K562 (cell line): ENCODE results near the gene TYW1. TPM values are rescaled to one million over a fixed set of nuclear protein-coding genes. Genes with fewer than 3 reads are reported as not detected.

Experiments
- CLOCK ChIP-seq: fragments of 250-450 bp; sonication (Bioruptor Pico); IDR thresholded peaks from 2 replicates; pipeline ENCODE4 v1.4.0; 2020; ENCODE audit warnings: mild to moderate bottlenecking, moderate library complexity, borderline replicate concordance
- EWSR1 ChIP-seq: fragments of 450-650 bp; IDR thresholded peaks from 2 replicates; pipeline ENCODE4 v1.6.1; 2018; ENCODE audit warnings: borderline replicate concordance, mild to moderate bottlenecking, low read depth, moderate library complexity; ENCODE audit not compliant: partially characterized antibody
- FOXM1 ChIP-seq, 2 experiments: fragments of 450-650 bp in 1 of 2; sonication (generic) in 1 of 2; formaldehyde crosslinking in 1 of 2; IDR thresholded peaks; 2 replicates each; pipeline versions ENCODE4 v1.6.1 to v1.9.0; 2017 to 2022; ENCODE audit warnings: low read depth in 2 of 2, mild to moderate bottlenecking in 2 of 2, missing genetic modification reagents in 1 of 2, moderate library complexity in 1 of 2
- JUND ChIP-seq, 2 experiments: IDR thresholded peaks; 2 replicates in 1 of 2; 3 replicates in 1 of 2; pipeline ENCODE4 v1.6.1; 2011; ENCODE audit warnings: borderline replicate concordance in 2 of 2, low read depth in 2 of 2, low read length in 2 of 2, improper control_type of control experiment in 1 of 2, missing biosample characterization in 1 of 2, missing genetic modification characterization in 1 of 2, missing genetic modification reagents in 1 of 2
- PTRF ChIP-seq: fragments of 450-650 bp; IDR thresholded peaks from 2 replicates; pipeline ENCODE4 v1.6.1; 2016; ENCODE audit warnings: mild to moderate bottlenecking, missing genetic modification characterization, missing compliant biosample characterization
- SIN3A ChIP-seq, 2 experiments: fragments of 150-350 bp in 1 of 2; IDR thresholded peaks; 2 replicates each; pipeline ENCODE4 v1.6.1; 2011 to 2016; ENCODE audit warnings: borderline replicate concordance in 2 of 2, low read depth in 2 of 2, low read length in 2 of 2, mild to moderate bottlenecking in 2 of 2, moderate library complexity in 2 of 2; ENCODE audit not compliant: control insufficient read depth in 1 of 2
- SIN3B ChIP-seq: fragments of 450-650 bp; IDR thresholded peaks from 2 replicates; pipeline ENCODE4 v1.6.1; 2017; ENCODE audit warnings: low read depth, mild to moderate bottlenecking, moderate library complexity
- STAG1 ChIP-seq: sonication (generic); formaldehyde crosslinking; IDR thresholded peaks from 2 replicates; pipeline ENCODE4 v1.5.0; 2020; ENCODE audit warnings: missing genetic modification reagents, borderline replicate concordance
- XRCC5 ChIP-seq: fragments of 200-400 bp; formaldehyde crosslinking; IDR thresholded peaks from 2 replicates; pipeline ENCODE4 v1.6.1; 2017; ENCODE audit warnings: low read depth, mild to moderate bottlenecking, low read length
- ZNF23 ChIP-seq: fragments of 250-450 bp; sonication (Bioruptor Pico); IDR thresholded peaks from 2 replicates; pipeline ENCODE4 v1.4.0; 2020; ENCODE audit warnings: mild to moderate bottlenecking
- ZNF583 ChIP-seq: fragments of 250-450 bp; sonication (Bioruptor Pico); IDR thresholded peaks from 2 replicates; pipeline ENCODE4 v1.4.0; 2020
- ZNF79 ChIP-seq: fragments of 250-450 bp; sonication (Bioruptor Pico); IDR thresholded peaks from 2 replicates; pipeline ENCODE4 v1.4.0; 2020; ENCODE audit warnings: low read depth, mild to moderate bottlenecking, moderate library complexity
- polyA plus RNA-seq, 8 experiments: library from polyadenylated mRNA; depleted of rRNA in 4 of 8; stranded (reverse) in 5 of 8; unstranded in 3 of 8; fragments of >200 nt; fragmentation: Nextera tagmentation in 2 of 8; fragmentation: Illumina TruSeq in 1 of 8; extraction: Ambion mirVana in 2 of 8; extraction: Trizol in 1 of 8; gene quantifications; 2 replicates each; pipeline versions ENCODE4 v1.2.1 to v1.2.3, GENCODE V29; 2011 to 2014; ENCODE audit warnings: inconsistent platforms in 1 of 8, missing spikeins in 1 of 8
- total RNA-seq, 7 experiments: library from RNA; depleted of rRNA in 6 of 7; stranded (reverse); fragments of >200 nt in 6 of 7; fragmentation: Illumina TruSeq in 2 of 7; extraction: Trizol in 2 of 7; gene quantifications; 2 replicates each; pipeline versions ENCODE4 v1.2.1 to v1.2.3, GENCODE V29; 2011 to 2021; ENCODE audit warnings: low replicate concordance in 1 of 7
- TF ChIP-seq, protein P1 (sequence below), 2 experiments: fragments of 450-650 bp; IDR thresholded peaks; 2 replicates each; pipeline ENCODE4 v1.6.1; 2016; ENCODE audit warnings: mild to moderate bottlenecking in 2 of 2, borderline replicate concordance in 1 of 2, low read depth in 1 of 2, moderate library complexity in 1 of 2

Gene TYW1
- total and polyA plus RNA-seq, 9 of the 15 experiments (the other 6 are each of a cell fraction or from before 2014, with no cell fraction given) = 17.4 to 32.0 (median 26.2) TPM

GRCh38 chr7:67019562-67020390, 23.1 kb downstream of the TYW1 start (continued):
- TF ChIP-seq, protein P1, sequence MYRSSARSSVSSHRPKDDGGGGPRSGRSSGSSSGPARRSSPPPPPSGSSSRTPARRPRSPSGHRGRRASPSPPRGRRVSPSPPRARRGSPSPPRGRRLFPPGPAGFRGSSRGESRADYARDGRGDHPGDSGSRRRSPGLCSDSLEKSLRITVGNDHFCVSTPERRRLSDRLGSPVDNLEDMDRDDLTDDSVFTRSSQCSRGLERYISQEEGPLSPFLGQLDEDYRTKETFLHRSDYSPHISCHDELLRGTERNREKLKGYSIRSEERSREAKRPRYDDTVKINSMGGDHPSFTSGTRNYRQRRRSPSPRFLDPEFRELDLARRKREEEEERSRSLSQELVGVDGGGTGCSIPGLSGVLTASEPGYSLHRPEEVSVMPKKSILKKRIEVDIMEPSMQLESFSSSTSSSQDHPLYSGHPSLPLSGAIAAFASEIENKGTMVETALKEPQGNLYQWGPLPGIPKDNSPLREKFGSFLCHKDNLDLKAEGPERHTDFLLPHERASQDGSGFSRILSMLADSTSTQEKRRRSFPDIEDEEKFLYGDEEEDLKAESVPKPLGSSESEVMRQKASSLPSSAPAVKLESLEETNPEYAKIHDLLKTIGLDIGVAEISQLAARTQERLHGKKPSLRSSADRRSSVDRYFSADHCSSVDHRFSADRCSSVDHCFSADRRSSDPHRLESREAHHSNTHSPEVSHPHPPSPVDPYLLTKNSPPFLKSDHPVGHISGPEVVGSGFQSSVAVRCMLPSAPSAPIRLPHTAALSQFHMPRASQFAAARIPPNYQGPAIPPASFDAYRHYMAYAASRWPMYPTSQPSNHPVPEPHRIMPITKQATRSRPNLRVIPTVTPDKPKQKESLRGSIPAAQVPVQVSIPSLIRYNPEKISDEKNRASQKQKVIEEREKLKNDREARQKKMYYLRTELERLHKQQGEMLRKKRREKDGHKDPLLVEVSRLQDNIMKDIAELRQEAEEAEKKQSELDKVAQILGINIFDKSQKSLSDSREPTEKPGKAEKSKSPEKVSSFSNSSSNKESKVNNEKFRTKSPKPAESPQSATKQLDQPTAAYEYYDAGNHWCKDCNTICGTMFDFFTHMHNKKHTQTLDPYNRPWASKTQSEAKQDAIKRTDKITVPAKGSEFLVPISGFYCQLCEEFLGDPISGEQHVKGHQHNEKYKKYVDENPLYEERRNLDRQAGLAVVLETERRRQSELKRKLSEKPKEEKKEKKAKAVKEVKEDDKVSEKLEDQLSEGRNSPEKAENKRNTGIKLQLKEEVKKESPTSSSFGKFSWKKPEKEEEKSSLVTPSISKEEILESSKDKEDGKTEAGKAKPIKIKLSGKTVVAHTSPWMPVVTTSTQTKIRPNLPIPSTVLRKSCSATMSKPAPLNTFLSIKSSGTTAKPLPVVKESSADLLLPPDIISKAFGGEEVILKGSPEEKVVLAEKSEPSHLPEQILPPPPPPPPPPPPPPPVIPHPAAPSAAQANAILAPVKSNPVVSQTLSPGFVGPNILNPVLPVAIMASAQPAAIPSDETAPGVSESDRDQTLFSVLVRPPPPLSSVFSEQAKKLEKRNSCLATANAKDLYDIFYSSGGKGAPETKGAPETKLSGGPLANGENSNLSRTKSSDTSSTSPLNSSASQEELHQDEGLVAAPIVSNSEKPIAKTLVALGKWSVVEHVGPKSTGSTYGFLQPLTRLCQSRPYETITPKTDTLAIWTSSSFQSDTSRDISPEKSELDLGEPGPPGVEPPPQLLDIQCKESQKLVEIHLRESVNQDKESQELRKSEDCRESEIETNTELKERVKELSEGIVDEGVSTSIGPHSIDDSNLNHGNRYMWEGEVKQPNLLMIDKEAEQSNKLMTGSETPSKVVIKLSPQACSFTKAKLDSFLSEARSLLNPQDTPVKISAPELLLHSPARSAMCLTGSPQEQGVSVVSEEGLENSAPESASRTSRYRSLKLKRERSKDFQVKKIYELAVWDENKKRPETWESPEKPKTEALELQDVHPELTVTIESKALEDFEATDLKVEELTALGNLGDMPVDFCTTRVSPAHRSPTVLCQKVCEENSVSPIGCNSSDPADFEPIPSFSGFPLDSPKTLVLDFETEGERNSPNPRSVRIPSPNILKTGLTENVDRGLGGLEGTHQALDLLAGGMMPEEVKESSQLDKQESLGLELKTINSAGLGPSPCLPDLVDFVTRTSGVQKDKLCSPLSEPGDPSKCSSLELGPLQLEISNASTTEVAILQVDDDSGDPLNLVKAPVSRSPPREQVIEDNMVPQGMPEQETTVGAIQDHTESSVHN (IDR thresholded peaks at IDR 0.05; ENCODE audit: borderline replicate concordance in 1 of 2, low read depth in 1 of 2) = 0 out of 4 replicates have a peak, but pooled peaks have one; percentile 24 to 42
- TF ChIP-seq SIN3B (no peak), STAG1 (no peak), ZNF23 (CRISPR knock-in tag) (no peak), ZNF583 (CRISPR knock-in tag) (peak; percentile 34; the same call in 1 of the 2 replicates), JUND (IDR thresholded peaks at IDR 0.05; ENCODE audit: borderline replicate concordance, low read depth, low read length) (peak; percentile 91), JUND (tag; IDR thresholded peaks at IDR 0.05; ENCODE audit: borderline replicate concordance, low read depth, low read length) (peak; percentile 90; the same call in 2 of the 3 replicates), PTRF (no peak), CLOCK (no peak), SIN3A (IDR thresholded peaks at IDR 0.05; ENCODE audit: borderline replicate concordance in 2 of 2, control insufficient read depth in 1 of 2, low read depth in 2 of 2, low read length in 2 of 2) (no peak), FOXM1 (IDR thresholded peaks at IDR 0.05; ENCODE audit: low read depth) (peak; percentile 73; the same call in 1 of the 2 replicates), FOXM1 (CRISPR knock-in tag; IDR thresholded peaks at IDR 0.05; ENCODE audit: low read depth) (no peak), ZNF79 (CRISPR knock-in tag) (0 out of 2 replicates have a peak, but pooled peaks have one; percentile 11), XRCC5 (no peak), EWSR1 (no peak)
